IMR-90 (cell line): ENCODE measurements around the gene ABTB1. TPM values are rescaled to one million over a fixed set of nuclear protein-coding genes. Genes with fewer than 3 reads are reported as not detected.

ENCODE experiments used
- ATAC-seq: fragments of 200-7000 bp; cut with Tn5 transposase; 2 replicates; pipeline ENCODE4 v1.9.1; 2020; ENCODE audit warnings: low read depth, mild to moderate bottlenecking, moderate library complexity
- BruUV-seq: library from RNA; stranded (reverse); fragments of 400-500 nt; replicated peaks from 2 replicates; lab custom pipeline; 2021; lab: Mats Ljungman, UMichigan
- CTCF ChIA-PET: fragments of 300-600 bp; formaldehyde crosslinking; extraction: SDS; loops from one replicate; lab custom pipeline; 2021; ENCODE audit warnings: antibody characterized with exemption; lab: Yijun Ruan, JAX
- POLR2A ChIA-PET: fragments of 300-600 bp; sonication (Branson Sonifier 250); formaldehyde crosslinking; loops from one replicate; lab custom pipeline; 2022; ENCODE audit warnings: antibody characterized with exemption; ENCODE audit not compliant: unreplicated experiment; lab: Charles Lee
- DNase-seq: peaks from one replicate; pipeline ENCODE4 v3.0.0; 2013
- H2AFZ ChIP-seq: replicated peaks from 2 replicates; pipeline ENCODE3; 2013; ENCODE audit warnings: low read length, mild to moderate bottlenecking; ENCODE audit not compliant: poor library complexity
- H2AK5ac ChIP-seq: 2 replicates; pipeline ENCODE4 v1.6.1; 2013; ENCODE audit warnings: low read depth, low read length, inconsistent platforms
- H2AK9ac ChIP-seq: replicated peaks from 2 replicates; pipeline ENCODE3; 2013; ENCODE audit warnings: mild to moderate bottlenecking, low read depth, low read length, moderate library complexity; ENCODE audit not compliant: poor library complexity
- H2BK120ac ChIP-seq: 2 replicates; pipeline ENCODE4 v1.6.1; 2013; ENCODE audit warnings: low read depth, low read length, inconsistent platforms
- H2BK15ac ChIP-seq: 3 replicates; pipeline ENCODE4 v1.6.1; 2013; ENCODE audit warnings: low read depth, low read length, inconsistent platforms
- H2BK20ac ChIP-seq: 2 replicates; pipeline ENCODE4 v1.6.1; 2013; ENCODE audit warnings: low read depth, mild to moderate bottlenecking, inconsistent platforms, low read length, moderate library complexity
- H2BK5ac ChIP-seq: 2 replicates; pipeline ENCODE4 v1.6.1; 2013; ENCODE audit warnings: mild to moderate bottlenecking, low read depth, low read length, inconsistent platforms; ENCODE audit not compliant: poor library complexity, severe bottlenecking
- H3K14ac ChIP-seq: replicated peaks from 2 replicates; pipeline ENCODE4 v1.6.1; 2013; ENCODE audit warnings: low read depth, low read length, inconsistent platforms
- H3K18ac ChIP-seq: 2 replicates; pipeline ENCODE4 v1.6.1; 2013; ENCODE audit warnings: low read depth, low read length, control low read depth
- H3K23ac ChIP-seq: 2 replicates; pipeline ENCODE4 v1.6.1; 2013; ENCODE audit warnings: low read depth, low read length, inconsistent platforms
- H3K27ac ChIP-seq: 2 replicates; pipeline ENCODE4 v1.5.1; 2013; ENCODE audit warnings: mild to moderate bottlenecking, control low read depth, low read length; ENCODE audit not compliant: insufficient read depth
- H3K27me3 ChIP-seq: 2 replicates; pipeline ENCODE4 v1.6.1; 2013; ENCODE audit warnings: low read length; ENCODE audit not compliant: control insufficient read depth, insufficient read depth
- H3K36me3 ChIP-seq: 2 replicates; pipeline ENCODE4 v1.6.1; 2013; ENCODE audit warnings: low read length, mixed read lengths; ENCODE audit not compliant: control insufficient read depth, insufficient read depth
- H3K4ac ChIP-seq: 2 replicates; pipeline ENCODE4 v1.6.1; 2013; ENCODE audit warnings: low read depth, low read length, inconsistent platforms
- H3K4me1 ChIP-seq: 2 replicates; pipeline ENCODE4 v1.6.1; 2013; ENCODE audit warnings: low read length, mixed read lengths; ENCODE audit not compliant: control insufficient read depth, insufficient read depth
- H3K4me2 ChIP-seq: 2 replicates; pipeline ENCODE4 v1.6.1; 2013; ENCODE audit warnings: low read depth, mild to moderate bottlenecking, control low read depth, low read length, moderate library complexity
- H3K4me3 ChIP-seq: 2 replicates; pipeline ENCODE4 v1.5.1; 2013; ENCODE audit warnings: low read depth, mild to moderate bottlenecking, control low read depth, low read length, moderate library complexity; ENCODE audit not compliant: insufficient read depth
- H3K56ac ChIP-seq: 2 replicates; pipeline ENCODE4 v1.6.1; 2013; ENCODE audit warnings: low read length, inconsistent platforms; ENCODE audit not compliant: insufficient read depth; ENCODE audit errors: extremely low read depth
- H3K79me1 ChIP-seq, 2 experiments: 2 replicates each; pipeline ENCODE4 v1.6.1; 2013; ENCODE audit warnings: low read length in 2 of 2, inconsistent platforms in 1 of 2, low read depth in 1 of 2
- H3K9ac ChIP-seq: 2 replicates; pipeline ENCODE4 v1.6.1; 2013; ENCODE audit warnings: low read depth, low read length, control low read depth
- H3K9me1 ChIP-seq: 2 replicates; pipeline ENCODE4 v1.6.1; 2013; ENCODE audit warnings: low read length, inconsistent platforms; ENCODE audit not compliant: insufficient read depth
- H3K9me3 ChIP-seq: 2 replicates; pipeline ENCODE4 v1.6.1; 2013; ENCODE audit warnings: low read length; ENCODE audit not compliant: control insufficient read depth, insufficient read depth
- H4K20me1 ChIP-seq: 2 replicates; pipeline ENCODE4 v1.6.1; 2013; ENCODE audit warnings: low read length, inconsistent platforms; ENCODE audit not compliant: insufficient read depth
- H4K5ac ChIP-seq: 2 replicates; pipeline ENCODE4 v1.6.1; 2013; ENCODE audit warnings: mild to moderate bottlenecking, low read depth, low read length, control low read depth
- H4K8ac ChIP-seq, 2 experiments: 2 replicates each; pipeline ENCODE4 v1.6.1; 2013; ENCODE audit warnings: low read depth in 2 of 2, low read length in 2 of 2, control low read depth in 1 of 2, inconsistent platforms in 1 of 2
- H4K91ac ChIP-seq: 2 replicates; pipeline ENCODE4 v1.6.1; 2013; ENCODE audit warnings: low read depth, low read length, inconsistent platforms; ENCODE audit not compliant: insufficient read depth
- CEBPB ChIP-seq: IDR thresholded peaks from 2 replicates; pipeline ENCODE4 v1.6.1; 2012; ENCODE audit warnings: low read depth, low read length, improper control_type of control experiment
- RFX5 ChIP-seq: IDR thresholded peaks from 2 replicates; pipeline ENCODE4 v1.8.0; 2012; ENCODE audit warnings: low read depth, mild to moderate bottlenecking, low read length, moderate library complexity
- WGBS, 2 experiments: methylation state at CpG; one replicate each; pipeline versions ENCODE4 v1.1.5 to v1.1.7; 2013; ENCODE audit warnings: missing lambda C conversion rate in 2 of 2; ENCODE audit not compliant: insufficient read length in 1 of 2; ENCODE audit errors: extremely low coverage in 2 of 2; 5-methylcytosine and 5-hydroxymethylcytosine counted together
- dilution Hi-C: fragments of 300-500 bp; cut with HindIII; formaldehyde crosslinking; loops from one replicate; pipeline ENCODE4 v1.14.3; 2018; ENCODE audit warnings: low sequenced_read_pairs; ENCODE audit not compliant: unreplicated experiment
- in situ Hi-C: fragments of 300-500 bp; cut with MboI; formaldehyde crosslinking; loops from 3 replicates; pipeline ENCODE4 v1.14.3; 2019; ENCODE audit warnings: low sequenced_read_pairs, inconsistent platforms, mixed read lengths
- intact Hi-C: fragments of 100-400 bp; cut with micrococcal nuclease; formaldehyde crosslinking; loops from 2 replicates; pipeline ENCODE4 v1.10.0; 2022
- polyA plus RNA-seq, 3 experiments: library from polyadenylated mRNA; depleted of rRNA; stranded (reverse); fragments of >200 nt; gene quantifications; 2 replicates each; pipeline ENCODE4 v1.2.3, GENCODE V29; 2012; ENCODE audit warnings: low replicate concordance in 1 of 3
- total RNA-seq: library from RNA; depleted of rRNA; stranded (reverse); fragments of >200 nt; gene quantifications from 2 replicates; pipeline ENCODE4 v1.2.3, GENCODE V29; 2012

The ABTB1 gene
- total and polyA plus RNA-seq, 2 of the 4 experiments (the other 2 are of a cell fraction) = 3.2 to 23.0 TPM

- peaks cover 10% of the 10 kb centered on the region for H3K36me3 ChIP-seq
- POLR2A ChIA-PET = no interaction called here
- no peak overlapping the region for H3K14ac ChIP-seq
- in situ Hi-C loops = no loop called here
- H4K91ac ChIP-seq = no peak overlapping the region
- no peak overlapping the region for H2BK15ac ChIP-seq
- no peak overlapping the region for H2AK5ac ChIP-seq
- no TSS peak for BruUV-seq
- no peak overlapping the region for H2BK120ac ChIP-seq
- H2BK5ac ChIP-seq = no peak overlapping the region
- no peak overlapping the region for H2AK9ac ChIP-seq
- no peak overlapping the region for H2BK20ac ChIP-seq
- ATAC-seq = no peak
- dilution Hi-C loops = no loop called here
- no peak overlapping the region for H3K18ac ChIP-seq
- CTCF ChIA-PET = interaction anchor here (0.8 kb wide), 1 partner anchor 102 kb away, joined by 3 read pairs; no protein-coding TSS in a partner anchor
- intact Hi-C loops = no loop called here
- no peak overlapping the region for H3K4me2 ChIP-seq
- H3K4me1 ChIP-seq = peaks cover 5% of the 10 kb centered on the region; the same call in 1 of the 2 replicates
- no peak overlapping the region for H4K5ac ChIP-seq
- peaks cover 10 to 42% of the 10 kb centered on the region in 2 experiments for H3K79me1 ChIP-seq
- H3K9ac ChIP-seq = no peak overlapping the region
- no peak overlapping the region for H3K4me3 ChIP-seq
- no CpG with 5 or more reads among the region's 2 CpGs for WGBS, 2 experiments
- no peaks in the 10 kb centered on the region for H4K20me1 ChIP-seq
- no peak overlapping the region for H3K23ac ChIP-seq
- H3K4ac ChIP-seq = no peak overlapping the region
- DNase-seq = no peak
- TF ChIP-seq CEBPB (peak; percentile 38; the same call in 1 of the 2 replicates), RFX5 (no peak)
- no peak overlapping the region for H3K56ac ChIP-seq
- no peak overlapping the region for H3K27ac ChIP-seq
- H3K9me3 ChIP-seq = no peaks in the 10 kb centered on the region
- H3K9me1 ChIP-seq = peaks cover 12% of the 10 kb centered on the region
- H3K27me3 ChIP-seq = no peaks in the 10 kb centered on the region
- no peak overlapping the region for H2AFZ ChIP-seq
- no peak overlapping the region for H4K8ac ChIP-seq
Measured at GRCh38 chr3:127708837-127709236, 36.1 kb downstream of the ABTB1 start.
